Ecto neural progenitor cell (in vitro differentiated cells): Measurements from ENCODE around the gene NAT10.

Source experiments
- DNase-seq: peaks from one replicate; pipeline ENCODE4 v3.0.0-alpha.2; 2018; ENCODE audit warnings: low spot score

NAT10 gene

DNA sequence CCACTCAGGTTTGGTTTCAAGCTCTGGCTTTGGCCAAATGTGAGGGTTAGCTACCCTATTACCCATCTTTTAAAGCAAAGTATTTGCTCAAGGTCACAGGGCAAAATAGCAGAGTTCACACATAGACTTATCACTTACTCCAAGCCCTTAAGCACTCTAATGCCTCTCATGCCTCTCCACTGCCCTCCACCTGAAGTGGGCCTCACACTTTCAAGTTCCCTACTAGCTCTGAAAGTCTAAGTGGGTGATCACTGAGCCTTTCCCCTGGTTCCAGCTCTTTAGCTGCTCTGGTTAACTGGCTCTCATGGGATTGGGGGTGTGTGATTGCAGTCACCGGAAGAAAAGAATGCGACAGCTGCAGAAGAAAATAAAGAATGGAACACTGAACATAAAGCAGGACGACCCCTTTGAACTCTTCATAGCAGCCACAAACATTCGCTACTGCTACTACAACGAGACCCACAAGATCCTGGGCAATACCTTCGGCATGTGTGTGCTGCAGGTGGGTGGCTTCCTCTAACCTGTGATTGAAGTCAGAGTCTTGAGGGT, 6.4 kb downstream of the NAT10 start:
- no peak for DNase-seq

DNA sequence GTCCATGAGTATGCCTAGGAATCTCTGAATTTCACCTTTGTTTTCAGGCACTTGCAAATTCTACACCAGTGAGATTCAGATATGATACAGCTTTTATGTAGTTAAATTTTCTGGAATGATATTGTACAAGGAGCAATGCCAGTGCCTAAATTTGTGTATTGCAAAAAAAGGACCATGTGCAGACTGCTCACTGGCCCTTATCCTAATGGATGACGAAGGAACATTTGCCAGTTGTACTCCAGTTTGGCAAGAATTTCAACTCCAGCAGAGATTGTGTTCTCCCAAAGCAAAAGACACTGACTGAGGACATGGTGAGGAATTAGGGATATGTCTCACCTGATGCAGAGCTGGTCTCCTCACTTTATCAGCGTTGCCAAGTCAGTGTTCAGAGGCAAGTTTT, 8.6 kb downstream of the NAT10 start:
- DNase-seq = no peak

DNA sequence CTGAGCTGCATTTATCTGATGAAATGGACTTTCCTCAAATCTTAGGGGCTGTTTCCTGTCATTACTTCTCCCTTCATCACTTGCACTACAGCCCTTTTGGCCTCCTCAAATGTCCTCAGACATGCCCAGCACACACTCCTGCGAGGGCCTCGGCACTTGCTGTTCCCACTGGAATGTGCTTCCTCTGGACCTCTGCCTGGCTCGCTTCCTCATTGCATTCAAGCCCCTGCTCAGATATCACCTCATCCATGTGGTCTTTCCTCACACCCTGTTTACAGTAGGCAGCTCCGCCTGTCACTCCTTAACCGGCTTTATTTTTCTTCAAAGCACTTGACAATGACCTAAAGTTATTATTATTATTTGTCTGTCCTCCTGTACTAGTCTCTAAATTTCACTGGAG, 9.0 kb downstream of the NAT10 start:
- DNase-seq = no peak

DNA sequence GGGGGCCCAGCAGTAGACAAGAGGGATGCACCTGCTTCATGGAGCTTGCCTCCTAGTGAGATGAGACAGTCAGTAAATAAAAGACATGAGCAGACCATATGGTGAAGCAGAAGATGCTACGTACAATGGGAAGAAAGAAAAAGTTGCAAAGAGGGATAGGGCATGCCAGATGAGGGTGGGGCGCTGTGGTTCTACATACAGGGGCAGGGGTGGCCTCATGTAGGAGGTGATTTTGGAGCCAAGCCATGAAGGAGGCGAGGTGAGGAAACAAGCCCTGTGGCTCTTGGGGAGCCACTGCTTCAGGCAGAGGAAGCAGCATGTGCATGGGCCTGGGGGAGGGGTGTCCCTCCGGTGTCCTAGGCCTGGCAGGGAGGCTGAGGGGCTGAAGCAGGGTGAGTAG, 15.2 kb downstream of the NAT10 start:
- DNase-seq = no peak

DNA sequence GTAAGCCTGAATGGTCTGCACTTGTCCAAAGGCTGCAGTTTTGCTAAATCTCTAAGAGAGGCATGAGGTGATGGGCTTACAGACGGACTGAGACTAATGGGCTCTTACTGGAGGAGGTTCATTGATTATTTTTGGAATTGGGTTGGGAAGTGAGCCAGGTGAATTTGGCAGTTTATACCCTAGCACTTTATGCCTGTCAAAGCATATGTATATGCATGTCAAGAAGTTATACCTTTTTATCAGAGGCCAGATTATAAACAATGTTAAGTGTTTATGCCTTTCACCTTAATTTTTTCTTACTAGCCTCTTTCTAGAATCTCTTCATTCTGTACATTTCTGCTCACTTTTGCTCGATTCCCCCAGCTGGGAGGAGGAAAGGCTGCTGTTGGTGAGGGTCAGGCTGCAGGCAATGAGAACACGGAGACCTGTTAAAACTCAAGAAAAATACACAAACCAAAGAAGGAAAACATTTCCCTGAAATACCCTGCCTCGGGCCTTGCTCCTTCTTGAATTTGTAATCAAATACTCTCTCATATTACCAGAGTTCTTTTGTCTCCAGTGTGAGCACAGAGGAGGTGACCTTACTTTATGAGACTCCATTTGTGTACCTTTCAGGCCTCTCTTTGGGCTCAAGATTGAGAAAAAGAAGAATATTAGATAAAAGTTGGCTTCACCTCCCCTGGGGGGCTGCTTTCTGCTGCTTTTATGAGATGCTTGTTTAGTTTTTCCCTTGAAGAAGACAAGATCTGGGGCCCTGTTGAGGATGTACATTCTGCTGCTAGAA, 19.6 kb downstream of the NAT10 start:
- DNase-seq = no peak

- no peak for DNase-seq
Observed at GRCh38 chr11:34126959-34127848, 21.8 kb downstream of the NAT10 start.

DNA sequence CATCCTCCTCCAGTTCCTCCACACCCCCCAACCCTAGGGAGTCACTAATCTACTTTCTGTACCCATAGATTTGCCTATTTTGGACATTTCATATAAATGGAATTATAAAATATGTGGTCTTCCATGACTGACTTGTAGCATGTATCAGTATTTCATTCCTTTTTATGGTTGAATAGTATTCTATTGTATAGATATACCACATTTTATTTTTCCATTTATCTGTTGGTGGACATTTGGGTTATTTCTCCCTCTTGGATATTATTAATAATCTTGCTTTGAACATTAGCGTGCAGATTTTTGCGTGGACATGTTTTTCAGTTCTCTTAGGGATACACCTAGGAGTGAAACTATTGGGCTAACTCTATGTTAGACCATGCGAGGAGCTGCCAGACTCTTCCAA, 23.4 kb downstream of the NAT10 start:
- DNase-seq = no peak

GRCh38 chr11:34132261-34132965, 27.0 kb downstream of the NAT10 start:
- DNase-seq = no peak

- DNase-seq = no peak
Observed at GRCh38 chr11:34134765-34135164, 29.3 kb downstream of the NAT10 start.

DNA sequence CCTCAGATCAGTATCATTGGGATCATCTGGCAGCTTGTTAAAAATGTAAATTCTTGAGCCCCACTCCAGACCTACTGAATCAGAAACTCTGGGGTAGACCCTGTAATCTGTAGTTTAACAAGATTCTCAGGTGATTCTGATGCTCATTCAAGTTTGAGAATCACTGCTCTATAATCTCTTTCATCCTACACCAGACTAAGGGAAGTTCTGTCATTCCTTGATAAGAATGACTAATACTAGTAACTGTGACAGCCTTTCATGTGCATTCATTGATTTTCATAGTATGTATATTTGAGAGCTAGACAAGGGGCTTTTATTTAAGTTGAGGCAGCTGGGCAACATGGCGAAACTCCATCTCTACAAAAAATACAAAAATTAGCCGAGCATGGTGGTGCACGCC, 30.0 kb downstream of the NAT10 start:
- DNase-seq = no peak

- no peak for DNase-seq
Observed at GRCh38 chr11:34136420-34136819, 31.0 kb downstream of the NAT10 start.

DNA sequence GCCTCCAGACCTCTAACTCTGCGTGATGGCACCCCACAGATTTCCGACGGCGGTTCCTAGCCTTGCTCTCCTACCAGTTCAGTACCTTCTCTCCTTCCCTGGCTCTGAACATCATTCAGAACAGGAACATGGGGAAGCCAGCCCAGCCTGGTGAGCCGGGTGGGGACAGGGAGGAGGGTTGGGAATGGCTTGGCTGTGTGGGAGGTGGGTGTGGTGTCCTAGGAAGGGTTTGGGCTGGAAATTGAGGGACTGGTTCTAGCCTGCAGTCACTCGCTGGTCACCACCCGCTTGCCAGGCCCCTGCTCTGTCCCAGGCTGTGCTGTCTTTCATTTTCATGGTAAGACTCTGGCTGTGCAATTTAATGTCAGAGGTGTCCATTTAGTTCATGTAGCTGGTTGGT, 33.9 kb downstream of the NAT10 start:
- no peak for DNase-seq

DNA sequence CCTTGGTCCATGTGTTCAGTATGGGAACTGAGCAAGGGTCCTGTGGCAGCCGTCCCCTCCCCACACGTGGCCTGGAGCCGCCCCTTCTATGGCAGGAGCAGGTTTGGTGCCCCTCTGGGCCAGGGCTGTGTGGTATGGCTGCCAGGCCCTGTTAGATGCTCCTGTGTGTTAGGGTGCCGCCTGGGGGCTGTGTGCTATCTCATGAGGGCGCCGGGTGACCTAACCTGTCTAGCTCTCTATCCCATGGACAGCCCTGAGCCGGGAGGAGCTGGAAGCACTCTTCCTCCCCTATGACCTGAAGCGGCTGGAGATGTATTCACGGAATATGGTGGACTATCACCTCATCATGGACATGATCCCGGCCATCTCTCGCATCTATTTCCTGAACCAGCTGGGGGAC, 34.7 kb downstream of the NAT10 start:
- no peak for DNase-seq

- no peak for DNase-seq
Observed at GRCh38 chr11:34143048-34143447, 37.6 kb downstream of the NAT10 start.

GRCh38 chr11:34145073-34145472, 39.6 kb downstream of the NAT10 start:
- no peak for DNase-seq

DNA sequence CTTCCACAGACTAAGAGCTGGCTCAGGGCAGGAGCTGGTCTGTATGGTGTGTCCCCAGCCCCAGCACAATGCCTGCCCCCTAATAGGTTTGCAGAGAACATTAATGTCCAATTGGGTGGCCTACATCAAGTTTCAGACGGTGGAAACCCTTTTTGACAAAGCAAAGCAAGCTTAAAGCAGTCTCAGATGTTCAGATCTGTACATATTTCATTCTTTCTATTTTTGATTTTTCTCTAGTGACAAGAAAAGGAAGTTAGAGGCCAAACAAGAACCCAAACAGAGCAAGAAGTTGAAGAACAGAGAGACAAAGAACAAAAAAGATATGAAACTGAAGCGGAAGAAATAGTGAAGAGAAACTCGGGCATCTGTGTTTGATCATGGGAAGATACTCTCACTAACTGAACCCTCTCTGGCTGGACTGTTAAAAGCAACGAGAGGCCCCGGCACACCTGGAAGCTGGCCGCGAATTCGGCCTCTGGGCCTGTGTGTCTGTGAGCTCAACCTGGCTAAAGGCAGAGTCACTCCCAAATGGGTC, 40.5 kb downstream of the NAT10 start:
- no peak for DNase-seq

- no peak for DNase-seq
Observed at GRCh38 chr11:34146411-34146810, 41.0 kb downstream of the NAT10 start.

GRCh38 chr11:34146866-34147265, 41.4 kb downstream of the NAT10 start:
- no peak for DNase-seq

GRCh38 chr11:34147581-34147980, 42.2 kb downstream of the NAT10 start:
- no peak for DNase-seq

DNA sequence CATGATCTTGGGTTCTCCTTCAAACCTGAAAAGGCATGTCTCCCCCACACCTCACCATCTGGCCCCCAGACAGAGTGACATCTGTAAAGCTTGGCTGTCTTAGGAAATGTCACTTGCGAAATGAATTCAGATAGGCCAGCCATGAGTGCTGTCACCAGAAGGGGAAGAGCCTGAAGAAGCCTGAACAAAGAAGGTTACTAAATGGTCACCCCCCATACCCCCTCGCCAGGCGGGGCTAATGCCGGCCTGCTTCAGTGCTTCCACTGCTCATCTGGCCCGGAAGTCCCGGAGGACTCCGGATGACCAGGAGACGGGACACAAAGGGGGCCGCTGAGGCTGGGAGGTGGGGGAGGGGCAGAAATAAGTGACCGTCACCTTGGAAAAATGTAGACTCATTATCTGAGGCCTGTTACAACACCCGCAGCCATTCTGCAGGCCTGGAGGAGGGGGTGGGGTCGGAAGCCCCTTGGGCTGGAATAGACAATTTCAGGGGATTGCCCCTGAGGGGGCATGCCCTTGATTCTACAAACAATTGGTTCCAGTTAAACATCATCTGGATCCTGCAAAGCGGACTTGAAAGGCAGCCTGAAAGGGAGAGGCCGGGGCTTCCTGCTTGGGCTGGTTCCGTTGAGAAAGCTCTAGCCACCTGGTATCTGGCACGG, 43.2 kb downstream of the NAT10 start:
- no peak for DNase-seq

DNA sequence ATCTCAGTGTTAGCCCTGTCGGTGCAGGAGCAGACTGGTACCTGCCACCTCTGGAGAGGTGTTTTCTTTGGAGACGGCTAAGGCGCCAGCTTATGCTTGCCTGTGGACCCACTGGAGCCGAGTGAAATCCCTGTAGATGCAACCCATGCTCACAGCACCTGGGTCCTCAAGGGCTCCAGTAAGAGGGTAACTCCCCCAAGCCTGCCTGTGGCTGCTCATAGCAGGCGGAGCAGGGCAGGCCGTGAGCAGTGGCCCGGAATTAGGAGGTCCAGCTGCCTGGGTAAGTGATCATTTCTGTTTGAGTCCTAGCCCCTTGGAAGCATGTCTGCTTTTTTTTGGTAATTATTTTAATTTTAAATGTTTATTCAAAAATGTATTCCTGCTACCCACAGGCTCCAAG, 43.8 kb downstream of the NAT10 start:
- no peak for DNase-seq

DNA sequence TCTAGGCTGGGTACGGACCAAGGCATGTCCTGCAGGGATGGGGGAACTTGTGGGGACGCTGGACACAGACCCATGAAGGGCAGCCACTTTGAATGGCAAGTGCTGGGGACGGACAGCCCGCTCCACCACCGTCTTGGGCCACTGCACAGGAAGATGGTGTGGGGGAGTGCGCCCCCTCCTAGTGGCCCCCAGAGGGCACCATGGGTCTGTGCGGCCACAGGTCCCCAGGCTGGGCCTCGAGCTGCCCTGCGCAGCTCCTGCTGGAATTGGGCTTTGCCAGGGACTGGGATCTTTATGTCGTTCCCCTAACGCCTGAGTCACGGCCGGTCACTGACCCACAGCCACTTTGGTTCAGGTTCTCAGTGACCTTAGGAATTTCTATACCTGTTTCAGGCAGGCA, 44.4 kb downstream of the NAT10 start:
- DNase-seq = no peak
